IPS-15b (cell line): ENCODE measurements around the gene KIRREL1.

ENCODE experiments used
- H3K27me3 ChIP-seq: one replicate; pipeline ENCODE4 v1.6.1; 2013; ENCODE audit warnings: low read length; ENCODE audit not compliant: control insufficient read depth, insufficient read depth
- H3K36me3 ChIP-seq: one replicate; pipeline ENCODE4 v1.6.1; 2013; ENCODE audit warnings: low read length; ENCODE audit not compliant: control insufficient read depth, insufficient read depth
- H3K4me1 ChIP-seq: one replicate; pipeline ENCODE4 v1.6.1; 2013; ENCODE audit warnings: mild to moderate bottlenecking, low read length; ENCODE audit not compliant: control insufficient read depth, insufficient read depth
- H3K4me3 ChIP-seq: one replicate; pipeline ENCODE4 v1.5.1; 2013; ENCODE audit warnings: low read depth, low read length
- H3K9ac ChIP-seq: one replicate; pipeline ENCODE4 v1.6.1; 2013; ENCODE audit warnings: low read depth, mild to moderate bottlenecking, low read length
- H3K9me3 ChIP-seq: one replicate; pipeline ENCODE4 v1.6.1; 2013; ENCODE audit warnings: mild to moderate bottlenecking, low read length; ENCODE audit not compliant: control insufficient read depth, insufficient read depth

The KIRREL1 gene

DNA sequence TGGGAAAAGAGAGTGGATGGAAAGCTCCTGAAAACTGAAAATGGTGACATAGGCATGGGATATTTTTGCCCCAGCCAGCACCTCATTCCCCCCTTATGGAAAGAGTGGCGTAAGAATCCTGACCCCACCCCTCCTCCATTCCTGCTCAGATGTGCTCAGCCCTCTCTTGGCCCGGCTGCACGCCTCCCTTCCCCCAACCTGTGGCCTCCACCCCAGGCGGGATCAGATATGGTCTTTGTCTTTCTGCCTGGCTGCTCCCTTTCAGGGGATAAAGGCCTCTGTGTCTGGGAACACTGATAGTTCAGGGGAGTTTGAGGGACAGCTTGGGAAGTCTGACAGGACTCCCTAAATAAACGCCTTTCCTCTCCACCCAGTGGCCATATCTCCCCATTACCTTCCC, 49.8 kb downstream of the KIRREL1 start:
- no peak overlapping the region for H3K4me3 ChIP-seq
- no peaks in the 10 kb centered on the region for H3K9me3 ChIP-seq
- H3K4me1 ChIP-seq: peaks cover 11% of the 10 kb centered on the region
- no peak overlapping the region for H3K9ac ChIP-seq
- no peaks in the 10 kb centered on the region for H3K27me3 ChIP-seq
- no peaks in the 10 kb centered on the region for H3K36me3 ChIP-seq

DNA sequence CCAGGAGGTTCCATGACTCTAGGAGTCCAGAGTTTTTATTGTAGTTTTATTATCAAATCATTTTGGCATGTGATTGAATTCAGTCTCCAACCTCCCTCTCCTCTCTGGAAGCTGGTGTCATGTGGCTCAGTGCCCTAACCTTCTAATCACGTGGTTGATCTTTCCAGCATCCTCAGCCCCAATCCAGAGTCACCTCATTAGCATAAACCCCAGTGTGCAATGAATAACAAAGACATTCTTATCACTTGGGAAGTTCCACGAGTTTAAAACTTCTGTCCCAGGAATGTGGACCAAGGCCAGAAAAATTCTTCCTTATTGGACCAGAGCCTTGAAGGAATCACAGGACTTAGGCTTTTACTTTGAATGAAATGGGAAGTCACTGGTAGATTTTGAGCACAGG, 52.2 kb downstream of the KIRREL1 start:
- Histone ChIP-seq H3K27me3 (no peaks in the 10 kb centered on the region), H3K9me3 (no peaks in the 10 kb centered on the region), H3K4me3 (no peak overlapping the region), H3K9ac (no peak overlapping the region), H3K36me3 (no peaks in the 10 kb centered on the region), H3K4me1 (peaks cover 9% of the 10 kb centered on the region)

DNA sequence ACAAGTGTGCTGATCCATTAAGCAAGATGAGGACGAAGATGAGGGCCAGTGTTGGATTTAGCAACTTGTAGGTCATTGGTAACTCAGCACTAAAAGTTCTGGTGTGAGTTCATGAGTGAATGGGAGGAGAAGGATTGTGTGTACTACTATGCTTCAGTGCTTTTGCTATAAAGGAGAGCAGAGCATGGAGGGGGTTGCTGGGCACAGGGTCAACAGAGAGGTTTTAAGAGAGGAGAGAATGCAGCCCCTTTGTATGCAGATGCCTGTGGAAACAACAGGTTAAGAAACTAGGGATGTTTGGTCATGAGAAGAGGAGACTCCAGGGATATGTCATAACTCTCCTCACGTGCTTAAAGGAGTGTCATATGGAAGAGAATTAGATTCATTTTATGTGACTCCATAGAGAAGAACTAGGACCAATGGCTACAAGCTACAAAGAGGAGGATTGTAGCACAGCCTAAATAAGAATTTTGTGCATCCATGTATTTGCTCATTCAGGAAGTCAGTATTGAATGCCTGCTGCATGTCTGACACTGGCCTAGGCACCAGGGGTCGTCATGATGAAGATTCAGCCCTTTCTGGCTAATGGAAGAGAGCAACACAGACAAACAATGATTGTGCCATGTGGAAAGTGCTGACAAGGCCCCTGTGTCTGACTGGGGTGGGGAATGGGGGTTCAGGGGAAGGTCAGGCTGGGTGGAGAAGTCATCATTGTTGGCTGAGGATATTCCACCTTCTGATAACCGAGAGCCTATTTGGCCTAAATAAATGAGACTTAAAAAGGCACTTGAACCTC, 53.5 kb downstream of the KIRREL1 start:
- Histone ChIP-seq H3K4me3 (no peak overlapping the region), H3K9me3 (no peaks in the 10 kb centered on the region), H3K27me3 (no peaks in the 10 kb centered on the region), H3K9ac (no peak overlapping the region), H3K4me1 (peaks cover 9% of the 10 kb centered on the region), H3K36me3 (no peaks in the 10 kb centered on the region)

DNA sequence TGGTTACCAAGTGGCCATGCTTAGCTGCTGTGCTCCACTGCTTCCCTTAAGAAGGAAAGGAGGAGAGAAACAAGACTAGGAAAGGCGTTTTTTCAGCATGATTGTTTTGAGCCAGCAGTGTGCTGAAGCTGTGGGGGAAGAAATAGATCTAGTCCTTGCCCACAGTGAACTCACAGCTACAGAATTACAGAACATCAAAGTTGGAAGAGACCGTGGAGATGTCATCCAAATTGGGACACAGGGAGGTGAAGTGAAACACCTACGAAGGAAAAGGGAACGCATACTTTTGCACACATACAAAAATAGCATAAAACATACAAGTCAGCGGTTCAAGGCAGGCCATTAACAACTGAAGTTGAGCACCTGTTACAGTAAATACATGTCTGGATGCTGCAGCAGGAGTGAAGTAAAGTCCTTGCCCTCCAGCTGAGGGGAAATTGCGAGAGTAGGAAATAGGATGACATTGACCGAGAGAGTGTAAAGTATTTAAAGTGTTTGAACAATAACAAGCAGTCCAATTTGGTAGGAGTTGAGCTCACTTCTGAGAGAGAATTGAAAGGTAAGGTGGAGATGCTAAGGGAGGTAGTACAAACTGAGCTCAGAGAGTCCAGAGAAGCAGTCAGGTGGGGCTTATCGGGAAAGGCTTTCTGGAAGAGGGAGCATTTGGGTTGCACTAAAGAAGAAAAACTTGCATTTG, 55.1 kb downstream of the KIRREL1 start:
- no peaks in the 10 kb centered on the region for H3K36me3 ChIP-seq
- H3K27me3 ChIP-seq: no peaks in the 10 kb centered on the region
- peaks cover 4% of the 10 kb centered on the region for H3K4me1 ChIP-seq
- no peaks in the 10 kb centered on the region for H3K9me3 ChIP-seq
- no peak overlapping the region for H3K4me3 ChIP-seq
- no peak overlapping the region for H3K9ac ChIP-seq

DNA sequence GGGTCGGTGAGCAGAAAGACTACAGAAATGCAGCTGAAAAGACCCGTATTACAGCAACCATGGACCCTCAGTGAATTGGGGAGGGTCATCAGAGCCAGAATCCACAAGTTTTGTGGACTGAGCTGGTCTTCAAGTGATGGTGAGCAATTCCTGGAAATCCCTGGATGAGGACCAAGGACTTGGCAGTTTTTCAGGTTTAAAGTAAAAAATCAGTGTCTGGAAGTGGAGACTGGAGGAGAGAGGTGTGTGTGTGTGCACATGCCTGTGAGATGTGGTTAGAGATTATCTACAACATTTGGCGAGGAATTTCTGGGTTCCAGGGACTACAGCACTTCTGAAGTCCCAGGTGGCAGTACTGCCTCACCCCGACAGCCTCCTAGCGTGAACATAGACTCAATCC, 56.4 kb downstream of the KIRREL1 start:
- Histone ChIP-seq H3K36me3 (no peaks in the 10 kb centered on the region), H3K27me3 (no peaks in the 10 kb centered on the region), H3K9me3 (no peaks in the 10 kb centered on the region), H3K4me3 (no peak overlapping the region), H3K9ac (no peak overlapping the region), H3K4me1 (peaks cover 3% of the 10 kb centered on the region)

DNA sequence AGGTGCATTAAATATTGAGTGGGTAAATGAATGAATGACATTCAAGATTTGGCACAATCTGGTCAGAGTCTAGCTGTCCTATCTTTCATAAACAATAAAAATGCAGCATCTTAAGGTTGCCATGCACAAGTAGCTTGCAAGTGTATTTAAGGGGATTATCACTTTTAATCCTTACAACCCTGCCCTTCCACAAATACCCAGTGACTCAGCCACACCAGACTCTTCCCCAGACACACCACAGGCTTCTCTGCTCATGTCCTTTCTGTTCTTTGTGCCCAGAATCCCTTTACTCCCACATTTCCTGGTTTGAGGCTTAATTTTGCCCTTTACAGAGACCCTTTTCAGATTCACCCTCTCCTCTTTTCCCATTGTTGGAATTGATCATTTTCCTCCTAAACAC, 59.8 kb downstream of the KIRREL1 start:
- no peaks in the 10 kb centered on the region for H3K27me3 ChIP-seq
- H3K36me3 ChIP-seq: no peaks in the 10 kb centered on the region
- no peaks in the 10 kb centered on the region for H3K4me1 ChIP-seq
- H3K9me3 ChIP-seq: no peaks in the 10 kb centered on the region
- no peak overlapping the region for H3K9ac ChIP-seq
- no peak overlapping the region for H3K4me3 ChIP-seq

DNA sequence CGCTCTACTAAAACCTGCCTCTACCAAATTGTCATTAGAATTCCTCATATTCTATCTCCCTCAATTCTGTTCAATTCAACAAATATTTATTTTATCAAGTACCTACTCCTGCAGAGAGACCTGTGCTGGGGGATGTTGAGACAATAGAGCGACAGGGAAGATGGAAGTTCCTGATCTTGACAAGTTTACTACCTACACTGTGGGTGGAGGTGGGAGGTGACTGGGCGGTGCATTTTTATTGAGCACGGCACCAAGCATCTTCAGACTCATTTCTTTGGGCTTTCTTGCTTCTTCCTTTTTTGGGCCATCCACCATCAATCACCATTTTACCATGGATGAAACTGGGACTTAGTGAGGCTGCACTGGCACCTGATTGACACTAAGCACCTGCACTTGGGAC, 61.3 kb downstream of the KIRREL1 start:
- no peaks in the 10 kb centered on the region for H3K9me3 ChIP-seq
- peaks cover 3% of the 10 kb centered on the region for H3K4me1 ChIP-seq
- no peak overlapping the region for H3K4me3 ChIP-seq
- no peaks in the 10 kb centered on the region for H3K36me3 ChIP-seq
- H3K27me3 ChIP-seq: no peaks in the 10 kb centered on the region
- no peak overlapping the region for H3K9ac ChIP-seq

GRCh38 chr1:158055854-158056253, 62.4 kb downstream of the KIRREL1 start:
- Histone ChIP-seq H3K36me3 (no peaks in the 10 kb centered on the region), H3K4me3 (no peak overlapping the region), H3K27me3 (no peaks in the 10 kb centered on the region), H3K9ac (no peak overlapping the region), H3K4me1 (peaks cover 11% of the 10 kb centered on the region), H3K9me3 (no peaks in the 10 kb centered on the region)

GRCh38 chr1:158056498-158056897, 63.1 kb downstream of the KIRREL1 start:
- H3K9me3 ChIP-seq: no peaks in the 10 kb centered on the region
- no peaks in the 10 kb centered on the region for H3K36me3 ChIP-seq
- H3K9ac ChIP-seq: no peak overlapping the region
- H3K4me3 ChIP-seq: no peak overlapping the region
- peaks cover 11% of the 10 kb centered on the region for H3K4me1 ChIP-seq
- H3K27me3 ChIP-seq: no peaks in the 10 kb centered on the region

GRCh38 chr1:158058237-158058985, 65.0 kb downstream of the KIRREL1 start:
- Histone ChIP-seq H3K9me3 (no peaks in the 10 kb centered on the region), H3K4me3 (no peak overlapping the region)

GRCh38 chr1:158059984-158060383, 66.5 kb downstream of the KIRREL1 start:
- no peak overlapping the region for H3K4me3 ChIP-seq
- H3K4me1 ChIP-seq: peaks cover 11% of the 10 kb centered on the region
- no peaks in the 10 kb centered on the region for H3K36me3 ChIP-seq
- H3K9ac ChIP-seq: no peak overlapping the region
- no peaks in the 10 kb centered on the region for H3K27me3 ChIP-seq
- no peaks in the 10 kb centered on the region for H3K9me3 ChIP-seq

More at GRCh38 chr1:158058237-158058985, 65.0 kb downstream of the KIRREL1 start:
- H3K4me1 ChIP-seq: peaks cover 11% of the 10 kb centered on the region
- no peaks in the 10 kb centered on the region for H3K36me3 ChIP-seq
- H3K9ac ChIP-seq: no peak overlapping the region
- no peaks in the 10 kb centered on the region for H3K27me3 ChIP-seq
